Coronary artery (tissue), 2 donors: ENCODE measurements around the gene TFDP2.

Experiments used
- DNase-seq: peaks from one replicate; pipeline ENCODE4 v3.0.0-alpha.2; 2017; ENCODE audit warnings: low spot score
- H3K27ac ChIP-seq, 2 donors: fragments of 200-600 bp; sonication (generic); one replicate each; pipeline ENCODE4 v1.5.1; 2016 to 2019
- H3K4me3 ChIP-seq: fragments of 200-600 bp; sonication (generic); 2 replicates; pipeline ENCODE4 v1.5.1; 2016; ENCODE audit warnings: mild to moderate bottlenecking, moderate library complexity
- CTCF ChIP-seq: fragments of 200-600 bp; sonication (generic); IDR thresholded peaks from one replicate; pipeline ENCODE4 v1.5.1; 2019; ENCODE audit warnings: antibody characterized with exemption

The TFDP2 gene

GRCh38 chr3:142124243-142124642 is 25.1 kb downstream of the TFDP2 start:
- H3K4me3 ChIP-seq, result no peak overlapping the region
- no peak for TF ChIP-seq CTCF
- H3K27ac ChIP-seq, result no peak overlapping the region
- no peak for DNase-seq

GRCh38 chr3:142120707-142121106 is 28.6 kb downstream of the TFDP2 start:
- Histone ChIP-seq H3K27ac (no peak overlapping the region), H3K4me3 (no peak overlapping the region)
- DNase-seq, result no peak
- TF ChIP-seq CTCF, result no peak

GRCh38 chr3:142118911-142119310 is 30.4 kb downstream of the TFDP2 start:
- Histone ChIP-seq H3K27ac (no peak overlapping the region), H3K4me3 (no peak overlapping the region)
- TF ChIP-seq CTCF, result no peak
- DNase-seq, result no peak

- no peak overlapping the region for H3K27ac ChIP-seq
- no peak for TF ChIP-seq CTCF
- DNase-seq, result no peak
- no peak overlapping the region for H3K4me3 ChIP-seq
Measured at GRCh38 chr3:142117056-142117851, 32.1 kb downstream of the TFDP2 start.

GRCh38 chr3:142115867-142116668 is 33.3 kb downstream of the TFDP2 start:
- no peak for TF ChIP-seq CTCF
- H3K27ac ChIP-seq, result no peak overlapping the region
- no peak overlapping the region for H3K4me3 ChIP-seq
- no peak for DNase-seq

- no peak overlapping the region for H3K27ac ChIP-seq
- DNase-seq, result no peak
- no peak for TF ChIP-seq CTCF
- H3K4me3 ChIP-seq, result no peak overlapping the region
Measured at GRCh38 chr3:142112601-142113000, 36.7 kb downstream of the TFDP2 start.

- H3K27ac ChIP-seq, result no peak overlapping the region
- no peak for DNase-seq
- no peak for TF ChIP-seq CTCF
- H3K4me3 ChIP-seq, result no peak overlapping the region
Measured at GRCh38 chr3:142106548-142106947, 42.8 kb downstream of the TFDP2 start.
